Hepatic stellate cell (primary cell): ENCODE data around the gene PRRC2B.

Experiments used
- DNase-seq: peaks from one replicate; pipeline ENCODE4 v3.0.0; 2011; ENCODE audit warnings: low spot score

The PRRC2B gene

DNA sequence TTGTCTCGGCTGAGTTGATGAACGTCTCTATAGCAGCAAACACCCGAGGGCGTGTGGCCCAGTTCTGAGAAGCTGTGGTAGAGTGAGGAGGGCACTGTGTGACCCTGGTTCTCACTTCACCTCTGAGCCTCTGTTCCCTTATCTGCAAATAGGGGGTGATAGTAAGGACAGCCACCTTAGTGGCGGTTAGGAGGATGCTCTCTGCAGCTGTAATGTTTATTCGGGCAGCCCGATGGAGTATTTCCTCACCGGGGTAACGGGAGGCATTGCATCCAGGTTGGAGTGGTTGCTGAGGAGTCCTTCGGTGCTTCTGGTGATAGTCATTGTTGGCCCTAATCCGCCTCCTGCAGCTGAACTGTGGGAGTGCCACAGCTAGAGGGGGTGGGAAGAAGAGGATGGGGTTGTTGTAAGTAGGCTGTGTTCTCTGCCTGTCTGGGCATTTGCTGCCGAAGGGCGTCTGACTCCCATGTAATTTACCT lies 13.9 kb downstream of the PRRC2B start:
- peak; percentile 70 for DNase-seq

DNA sequence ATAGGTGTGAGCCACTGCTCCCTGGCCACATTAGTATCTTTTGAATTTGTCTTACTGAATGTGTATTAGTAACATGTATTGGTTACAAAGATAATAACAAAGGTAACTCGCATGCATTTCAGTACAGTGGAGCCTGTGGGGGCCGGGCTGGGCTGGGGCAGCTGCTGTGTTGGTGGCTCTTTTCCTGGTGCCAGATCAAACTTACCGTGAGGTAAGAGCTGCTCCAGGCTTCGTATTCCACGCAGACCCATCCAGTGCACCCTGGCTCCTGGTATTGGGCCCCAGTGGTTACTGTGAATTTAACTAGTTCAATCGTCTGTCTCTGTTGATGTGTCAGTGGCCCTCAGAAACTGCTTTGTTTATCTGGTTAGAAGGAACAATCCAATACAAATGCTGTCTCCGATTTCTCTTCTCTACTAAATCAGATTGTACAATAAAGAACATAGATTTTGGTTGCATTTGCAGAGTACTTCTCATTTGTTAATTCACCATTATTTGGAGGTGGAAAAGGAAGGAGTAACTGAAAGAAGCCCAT lies 15.6 kb downstream of the PRRC2B start:
- DNase-seq = no peak

DNA sequence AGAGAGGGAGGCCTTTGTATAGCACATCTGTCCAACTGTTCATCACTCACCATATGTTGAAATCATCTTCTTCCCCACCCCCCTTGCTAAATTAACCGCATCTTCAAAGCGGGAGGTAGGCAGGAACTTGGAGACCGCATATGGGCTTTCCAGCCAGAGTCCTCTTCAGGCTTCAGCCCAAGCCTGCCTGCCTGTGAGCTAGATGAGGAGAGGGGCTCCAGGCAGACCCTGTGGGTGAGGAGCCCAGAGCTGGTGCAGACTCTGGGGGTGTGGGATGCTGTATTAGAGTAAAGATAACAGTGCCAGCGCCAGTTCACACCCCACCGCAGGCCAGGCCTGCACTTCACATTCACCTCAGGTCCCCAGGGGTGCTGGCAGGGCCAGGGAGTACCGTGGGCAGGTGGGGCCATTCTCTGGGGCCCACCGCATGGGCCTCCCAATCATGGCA lies 16.2 kb downstream of the PRRC2B start:
- DNase-seq = no peak

DNA sequence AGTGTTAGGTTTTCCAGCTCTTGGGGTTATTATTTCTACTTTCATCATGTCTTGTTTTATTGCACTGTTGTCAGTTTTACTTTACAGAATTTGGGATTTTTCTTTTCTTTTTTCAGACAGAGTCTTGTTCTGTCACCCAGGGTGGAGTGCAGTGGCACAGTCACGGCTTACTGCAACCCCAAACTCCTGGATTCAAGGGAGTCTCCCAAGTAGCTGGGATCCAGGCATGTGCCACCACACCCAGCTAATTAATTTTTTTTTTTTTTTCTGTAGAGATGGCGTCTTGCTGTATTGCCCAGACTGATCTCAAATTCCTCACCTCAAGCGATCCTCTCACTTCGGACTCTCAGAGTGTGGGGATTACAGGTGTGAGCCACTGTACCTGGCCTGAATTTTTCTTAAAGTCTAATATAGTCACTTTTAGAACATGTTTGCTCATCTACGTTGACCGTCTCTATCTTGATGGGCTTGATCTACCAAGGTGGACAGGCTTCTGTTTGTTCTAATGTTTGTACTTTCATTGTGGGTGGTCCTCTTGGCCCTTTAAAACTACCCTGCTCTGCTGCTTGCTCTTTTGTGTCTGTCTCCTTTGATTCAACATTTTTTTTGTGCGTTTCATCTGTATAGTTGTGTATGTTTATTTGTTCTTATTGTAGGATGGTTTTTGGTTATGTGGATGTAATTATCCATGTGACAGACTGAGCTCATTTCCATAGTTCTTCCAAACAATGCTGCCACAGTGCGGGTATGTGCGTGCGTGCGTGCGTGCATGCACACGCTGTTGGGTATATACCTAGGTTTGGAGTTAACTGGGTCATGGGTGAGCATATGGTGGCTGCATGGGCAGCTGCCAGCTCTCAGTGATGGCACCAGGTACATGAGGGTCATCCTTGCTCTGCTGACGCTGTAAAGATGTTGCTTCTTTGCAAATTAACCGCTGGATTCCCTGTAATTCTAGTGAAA lies 18.1 kb downstream of the PRRC2B start:
- no peak for DNase-seq

DNA sequence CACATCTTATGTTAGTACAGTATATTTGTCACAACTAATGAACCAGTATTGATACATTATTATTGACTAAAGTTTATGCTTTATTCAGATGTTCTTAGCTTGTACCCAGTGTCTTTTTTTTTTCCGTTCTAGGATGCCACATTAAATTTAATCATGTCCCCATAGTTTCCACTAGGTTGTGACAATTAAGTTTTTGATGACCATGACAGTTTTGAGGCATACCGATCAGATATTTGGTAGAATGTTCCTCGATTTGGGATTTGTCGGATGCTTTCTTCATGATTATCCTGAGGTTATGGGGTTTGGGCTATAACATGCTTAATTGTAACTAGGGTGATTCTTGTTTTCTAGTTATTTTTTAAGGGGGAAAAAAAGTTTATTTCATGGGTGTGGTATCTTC lies 22.6 kb downstream of the PRRC2B start:
- DNase-seq = no peak

DNA sequence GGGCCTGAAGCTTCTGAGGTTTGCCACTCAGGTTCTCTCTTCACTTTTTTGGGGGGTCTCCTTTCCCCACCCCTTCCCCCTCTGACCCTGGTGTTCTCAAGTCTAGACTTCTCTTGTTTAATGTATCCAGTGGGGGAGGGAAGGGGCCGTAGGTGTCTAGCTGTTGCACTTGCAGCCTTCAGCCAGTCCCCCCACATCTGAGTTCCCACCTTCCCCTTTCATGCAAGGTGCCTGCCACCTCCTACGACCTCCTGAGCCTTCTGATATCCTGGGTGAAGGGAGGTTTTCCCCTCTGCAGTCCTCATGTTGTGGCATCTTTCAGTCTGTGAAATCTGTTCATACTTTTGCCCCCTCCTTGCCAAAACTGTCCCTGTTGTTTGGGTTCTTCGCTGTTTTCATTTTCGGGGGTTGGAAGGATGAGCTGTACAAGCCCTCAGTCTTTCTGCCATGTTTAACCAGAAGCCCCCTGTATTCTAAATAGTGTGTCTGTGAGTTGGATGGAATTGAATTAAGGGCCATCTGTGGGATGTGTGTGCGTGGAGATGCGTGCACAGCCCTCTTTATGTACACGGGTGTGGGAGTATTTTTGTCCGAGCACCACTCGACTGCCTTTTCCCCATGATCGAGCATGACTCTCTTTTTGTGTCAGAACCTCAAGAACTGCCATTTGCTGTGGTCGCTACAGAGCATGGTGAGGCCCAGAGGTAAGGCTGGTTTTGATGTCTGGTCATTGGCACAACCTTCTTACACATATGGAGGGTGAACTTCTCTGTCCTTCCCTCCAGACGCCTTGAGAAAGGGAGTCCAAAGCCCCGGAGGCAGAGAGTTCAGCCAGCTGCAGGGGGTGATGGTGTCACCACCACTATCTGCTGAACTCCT lies 23.6 kb downstream of the PRRC2B start:
- no peak for DNase-seq

DNA sequence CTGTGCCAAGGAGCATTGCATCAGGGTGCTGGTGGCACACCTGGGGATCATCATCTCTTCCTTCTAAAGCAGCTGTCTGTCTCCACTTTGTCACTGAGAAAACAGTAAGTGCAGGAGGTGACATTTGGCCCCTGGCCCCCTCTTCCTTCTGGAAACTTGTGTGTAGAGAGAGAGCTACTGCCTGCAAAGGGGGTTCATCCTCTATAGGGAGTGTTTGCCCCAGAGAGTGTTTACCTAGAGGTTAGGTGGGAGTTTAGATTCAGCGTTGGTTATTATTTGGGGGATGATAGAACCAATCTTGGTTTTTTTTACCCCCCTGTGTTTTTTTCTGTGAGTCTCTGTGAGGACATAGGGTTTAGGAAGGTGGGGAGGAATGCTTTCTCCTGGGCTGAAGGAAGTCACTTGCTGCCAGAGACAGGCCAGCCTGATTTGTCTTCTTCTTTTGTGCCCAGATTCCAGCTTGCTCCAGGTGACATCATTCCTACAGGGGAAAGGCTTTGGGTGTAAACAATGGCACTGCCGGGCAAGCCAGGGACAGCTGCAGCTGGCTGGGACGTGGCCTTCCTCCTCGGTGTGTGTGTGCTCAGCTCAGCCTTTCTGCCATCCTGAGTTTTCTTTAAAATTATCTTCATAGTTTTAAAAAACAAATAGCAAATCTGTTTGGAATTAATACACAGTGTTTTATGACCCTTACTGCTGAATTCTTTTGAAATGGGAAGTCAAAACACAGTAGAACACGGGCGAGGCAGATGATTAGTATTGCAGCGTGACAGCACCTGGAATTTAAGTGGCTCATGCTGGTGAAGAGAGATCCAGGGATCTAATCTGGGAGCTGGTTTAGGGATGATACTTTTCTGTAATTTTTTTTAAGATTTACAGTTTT lies 24.5 kb downstream of the PRRC2B start:
- DNase-seq = no peak

DNA sequence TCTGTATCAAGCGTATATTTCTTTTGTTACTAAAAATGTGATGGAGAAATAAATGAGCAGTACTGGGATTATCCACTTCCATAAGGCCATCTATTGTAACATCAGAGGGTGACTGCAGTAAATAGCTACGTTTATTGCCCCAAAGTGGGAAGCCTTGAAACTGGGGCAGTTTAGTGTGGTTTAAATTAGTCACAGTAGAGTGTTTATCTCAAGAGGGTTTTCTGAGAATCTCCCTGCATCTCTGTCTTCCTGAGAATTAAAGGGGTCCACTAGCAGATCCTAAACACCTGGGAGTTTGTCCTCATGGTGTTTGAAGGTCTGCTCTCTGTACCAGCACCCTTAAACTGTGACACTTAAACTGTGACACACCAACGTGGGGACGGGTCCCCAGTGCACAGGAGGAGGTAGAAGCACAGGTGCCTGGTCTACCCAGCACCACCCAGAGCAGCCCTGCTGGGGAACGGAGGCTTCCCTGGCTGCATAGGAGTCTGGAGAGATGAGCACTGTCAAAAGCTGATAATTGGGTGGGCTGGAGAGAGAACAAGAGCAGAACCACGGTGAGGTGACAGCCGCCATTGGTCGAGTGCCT lies 25.2 kb downstream of the PRRC2B start:
- no peak for DNase-seq

DNA sequence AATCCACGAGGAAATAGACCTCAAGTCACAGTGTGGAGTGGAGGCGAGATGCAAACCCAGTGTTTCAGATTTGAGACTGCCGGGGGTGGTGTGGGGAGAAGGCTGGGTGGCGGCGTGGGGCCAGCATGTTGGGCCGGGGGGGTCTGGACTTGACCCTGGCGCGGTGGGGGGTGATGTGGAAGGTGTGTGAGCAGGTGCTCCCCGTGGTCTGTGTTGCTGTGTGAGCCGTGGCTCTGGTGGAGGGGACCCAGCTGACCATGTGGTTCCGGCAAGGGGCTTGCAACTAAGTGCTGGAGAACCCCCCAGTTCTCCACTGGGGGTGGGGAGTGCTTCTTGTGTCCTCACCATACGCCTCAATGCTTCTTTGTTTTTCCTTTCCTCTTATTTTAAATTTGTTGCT lies 25.8 kb downstream of the PRRC2B start:
- DNase-seq = no peak

DNA sequence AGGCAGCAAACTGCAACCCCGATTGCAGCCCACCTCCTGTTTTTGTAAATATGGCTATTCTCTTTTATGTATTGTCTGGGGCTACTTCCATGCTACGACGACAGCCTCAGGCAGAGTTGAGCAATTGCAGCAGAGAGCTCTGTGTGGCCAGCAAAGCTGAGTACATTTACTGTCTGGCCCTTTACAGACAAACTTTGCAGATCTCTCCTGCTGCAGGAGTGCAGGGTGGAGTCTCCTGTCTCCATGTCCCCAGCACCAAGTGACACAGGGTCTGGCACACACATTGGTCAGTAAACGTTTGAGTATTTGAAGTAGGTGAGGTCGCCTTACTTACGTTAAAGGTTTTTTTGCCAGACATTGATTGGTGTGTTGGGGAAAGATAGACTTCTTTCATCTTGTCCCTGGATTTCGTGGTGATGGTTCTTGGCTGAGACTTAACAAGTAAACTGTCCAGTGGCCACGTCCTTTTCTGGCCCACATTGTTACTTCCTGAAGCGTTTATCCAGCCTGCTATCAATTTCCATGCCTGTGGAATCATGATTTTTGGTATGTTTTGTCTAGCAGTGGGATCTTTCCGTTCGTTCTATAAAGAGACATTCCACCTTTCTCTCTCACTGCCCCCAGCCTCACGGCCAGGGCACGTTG lies 27.2 kb downstream of the PRRC2B start:
- DNase-seq = no peak

DNA sequence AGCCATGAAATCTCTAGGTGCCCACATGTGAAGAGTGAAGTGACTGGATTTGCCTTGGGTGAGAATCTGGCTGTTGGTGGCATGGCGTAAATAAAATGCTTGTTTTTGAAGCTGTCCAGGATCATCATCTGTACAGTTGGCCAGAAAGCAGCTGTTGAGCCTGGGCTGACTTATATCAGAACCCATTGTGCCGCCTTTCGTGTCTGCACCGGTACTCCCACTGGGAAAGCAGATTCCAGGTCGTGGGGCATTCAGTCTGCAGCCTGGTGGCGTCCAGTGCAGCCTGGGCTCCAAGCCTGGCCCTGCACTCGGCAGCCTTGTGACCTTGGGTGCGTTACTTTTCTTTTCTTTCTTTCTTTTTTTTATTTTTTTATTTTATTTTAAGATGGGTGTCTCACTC lies 27.8 kb downstream of the PRRC2B start:
- no peak for DNase-seq

DNA sequence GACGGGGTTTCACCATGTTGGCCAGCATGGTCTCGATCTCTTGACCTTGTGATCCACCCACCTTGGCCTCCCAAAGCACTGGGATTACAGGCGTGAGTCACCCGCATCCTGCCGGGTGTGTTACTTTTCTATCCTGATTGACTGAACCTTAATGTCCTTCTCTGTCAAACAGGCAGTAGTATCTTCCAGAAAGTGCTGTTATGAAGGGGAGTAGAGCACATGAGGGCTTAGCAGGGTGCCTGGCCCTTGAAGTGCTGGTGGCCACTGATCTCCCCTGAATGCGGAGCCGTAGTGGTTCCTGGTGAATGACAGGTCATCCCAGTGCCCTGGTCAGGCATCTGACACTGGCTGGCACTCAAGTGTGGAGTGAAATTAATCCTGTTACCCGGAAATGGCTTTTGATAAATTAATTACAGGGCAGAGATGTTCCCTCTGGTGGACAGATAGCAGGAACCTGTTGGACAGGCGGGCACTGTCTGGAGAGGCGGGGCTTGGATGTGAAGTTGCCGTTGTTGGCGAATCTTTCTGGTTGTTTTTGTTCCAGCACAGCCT lies 28.4 kb downstream of the PRRC2B start:
- no peak for DNase-seq

DNA sequence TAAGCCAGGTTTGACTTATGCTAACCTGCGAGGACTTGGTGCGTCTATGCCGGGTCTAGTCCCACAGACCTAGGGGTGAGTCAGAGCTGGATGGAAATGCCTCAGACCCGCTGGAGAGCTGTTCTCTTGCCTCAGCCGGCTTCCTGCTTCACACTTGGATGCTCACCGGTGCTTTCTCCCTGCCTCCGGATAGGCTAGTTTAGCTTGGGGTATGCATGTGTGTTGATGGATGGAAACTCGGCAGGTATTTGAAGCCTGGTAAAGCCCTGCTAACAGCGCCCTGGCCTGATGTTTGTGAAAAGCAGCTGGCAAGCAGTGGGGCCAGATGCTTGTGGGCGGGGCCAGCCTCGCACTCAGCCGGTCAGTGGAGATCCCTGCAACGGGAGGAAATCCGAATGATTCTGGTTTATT lies 29.3 kb downstream of the PRRC2B start:
- peak; percentile 88 for DNase-seq

DNA sequence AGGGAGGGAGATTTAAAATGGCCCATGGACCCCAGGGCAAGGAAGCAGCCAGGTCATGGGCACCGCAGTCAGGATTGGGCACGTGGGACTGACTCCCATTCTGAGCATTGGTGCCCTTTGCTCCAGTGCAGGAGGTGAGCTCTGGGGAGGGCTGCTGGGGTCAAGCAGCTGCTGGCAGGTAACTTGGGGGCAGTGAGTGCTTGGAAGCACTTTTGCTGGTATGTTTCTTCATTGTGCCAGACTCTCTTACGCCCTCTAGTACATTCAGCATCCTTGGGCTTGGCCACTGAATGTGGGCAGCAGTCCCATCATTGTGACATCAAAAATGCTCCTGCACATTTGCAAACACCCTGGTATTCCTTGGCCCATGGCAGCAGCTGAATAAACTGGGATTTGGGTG lies 32.7 kb downstream of the PRRC2B start:
- DNase-seq = no peak

DNA sequence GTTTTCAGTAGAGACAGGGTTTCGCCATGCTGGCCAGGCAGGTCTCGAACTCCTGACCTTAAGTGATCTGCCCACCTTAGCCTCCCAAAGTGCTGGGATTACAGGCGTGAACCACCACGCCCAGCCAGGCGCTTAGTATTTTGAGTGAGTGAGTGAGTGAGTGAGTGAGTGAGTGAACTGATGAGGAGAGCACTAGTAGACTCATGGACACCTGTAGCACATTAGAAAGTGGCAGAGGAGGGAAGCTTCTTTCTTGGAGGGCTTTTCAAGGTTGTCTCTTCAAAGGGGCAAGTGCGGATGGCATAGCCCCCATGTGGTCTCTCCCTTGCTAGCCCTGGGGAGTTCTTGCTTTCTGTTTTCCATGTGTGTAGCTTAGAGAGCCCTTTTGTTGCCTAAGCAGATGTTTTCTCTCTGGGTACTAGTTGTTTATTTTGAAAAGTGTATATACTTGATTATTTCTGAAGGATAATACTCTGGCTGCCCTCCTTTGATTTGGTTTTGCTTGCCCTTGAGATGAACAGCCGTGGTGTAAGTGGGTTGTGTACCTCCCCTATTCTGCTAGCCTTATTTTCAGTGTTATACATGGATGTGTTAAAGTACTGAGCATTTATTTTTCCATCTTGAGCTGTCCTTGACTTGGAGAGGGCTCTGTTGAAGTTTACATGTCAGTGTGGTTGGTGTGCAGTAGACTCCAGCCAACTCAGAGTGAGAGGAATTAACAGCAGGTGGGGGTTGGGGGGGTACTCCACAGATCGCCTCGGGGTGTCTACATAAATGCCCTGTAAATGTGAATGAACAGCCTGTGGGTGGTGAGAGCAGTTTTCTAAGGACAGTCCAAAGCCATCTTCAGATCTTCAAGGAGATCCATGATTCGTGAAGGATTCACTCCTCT lies 35.5 kb downstream of the PRRC2B start:
- DNase-seq = no peak

DNA sequence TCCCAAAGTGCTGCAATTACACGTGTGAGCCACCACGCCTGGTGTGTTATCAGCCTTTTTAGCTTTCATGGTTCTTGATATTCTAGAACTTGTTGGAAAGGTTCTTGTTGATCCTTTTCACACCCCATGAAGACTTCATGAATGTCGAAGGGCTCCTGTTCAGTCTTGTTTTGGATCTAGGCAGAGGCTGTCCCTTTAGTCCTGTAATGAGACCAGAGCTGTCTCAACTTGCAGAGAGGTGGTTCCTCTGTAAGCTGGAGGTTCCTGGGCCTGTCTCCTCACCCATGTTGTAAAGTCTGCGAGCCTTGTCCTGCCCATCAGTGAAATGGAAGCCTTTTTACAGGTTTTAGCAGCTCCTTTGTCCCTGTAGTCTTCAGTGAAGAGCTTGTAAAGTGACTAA lies 38.2 kb downstream of the PRRC2B start:
- DNase-seq = no peak

DNA sequence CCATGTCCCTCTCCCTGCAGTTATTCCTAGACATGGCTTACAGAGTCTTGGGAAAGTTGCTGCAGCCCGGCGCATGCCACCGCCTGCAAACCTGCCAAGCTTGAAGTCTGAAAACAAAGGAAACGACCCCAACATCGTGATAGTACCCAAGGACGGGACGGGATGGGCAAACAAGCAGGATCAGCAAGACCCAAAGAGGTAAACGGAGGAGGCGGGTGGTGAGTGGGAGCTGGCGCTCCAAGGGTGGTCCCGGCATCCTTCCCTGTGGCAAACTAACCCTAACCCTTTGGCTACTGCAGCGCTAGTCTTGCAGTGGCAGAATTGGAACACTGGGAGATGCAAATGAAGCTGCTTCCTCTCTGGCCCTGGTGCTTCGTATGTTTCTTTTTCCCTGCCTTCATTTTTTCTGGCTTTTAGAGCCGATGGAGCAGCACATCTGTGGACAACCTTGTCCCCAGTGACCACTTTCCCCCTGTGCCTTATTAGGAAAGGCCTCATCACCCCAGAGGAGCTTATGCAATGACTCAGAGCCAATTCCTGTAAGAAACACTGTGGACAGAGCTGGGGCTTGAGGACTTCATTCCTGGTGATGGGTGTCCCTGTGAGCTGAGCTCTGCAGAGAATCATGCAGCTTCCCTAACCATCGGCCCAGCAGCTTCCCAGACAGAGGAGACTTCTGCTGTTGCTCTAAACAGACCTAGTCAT lies 38.9 kb downstream of the PRRC2B start:
- peak; percentile 92 for DNase-seq

DNA sequence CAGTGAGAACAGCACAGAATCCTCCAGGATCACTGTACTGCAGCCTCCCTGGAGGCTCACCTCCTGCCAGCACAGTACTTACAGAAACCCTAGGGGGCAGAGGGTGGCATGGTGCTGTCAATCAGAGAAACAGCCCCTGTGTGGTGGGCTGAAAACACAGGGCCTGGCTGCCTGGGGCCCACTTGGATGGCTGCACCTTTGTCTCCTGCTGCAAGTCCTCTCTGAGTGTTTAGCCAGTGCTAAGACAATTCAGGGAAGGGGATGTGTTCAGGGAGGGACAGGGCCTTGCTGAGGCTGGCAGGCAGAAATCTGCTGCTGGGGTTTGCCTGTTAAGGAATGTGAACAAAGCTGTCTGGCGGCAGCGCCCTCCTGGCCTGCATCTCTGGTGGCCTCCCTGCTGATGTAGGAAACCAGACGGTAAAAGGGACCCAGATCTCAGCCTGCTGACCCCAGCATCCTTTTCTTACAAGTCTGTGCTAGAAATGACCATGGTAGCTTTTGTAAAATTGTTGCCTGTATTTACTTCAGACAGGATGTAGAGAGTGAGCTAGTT lies 39.5 kb downstream of the PRRC2B start:
- no peak for DNase-seq
